ENCODE results near the gene UROS.

The UROS gene

GRCh38 chr10:125778556-125778955 lies 44.5 kb downstream of the UROS start (continued):
- TF ChIP-seq ZNF513 (tag by site-specific recombination; IDR thresholded peaks at IDR 0.05): no peak
- no peak for TF ChIP-seq ZNF214 (tag by site-specific recombination; IDR thresholded peaks at IDR 0.05; ENCODE audit: borderline replicate concordance)
- no peak for TF ChIP-seq ZNF394 (tag by site-specific recombination; IDR thresholded peaks at IDR 0.05; ENCODE audit: borderline replicate concordance)
- no peak for TF ChIP-seq ZNF626 (tag by site-specific recombination; IDR thresholded peaks at IDR 0.05)
- TF ChIP-seq ZNF843 (tag by site-specific recombination; IDR thresholded peaks at IDR 0.05): no peak
- no peak for TF ChIP-seq ZNF138 (tag by site-specific recombination; IDR thresholded peaks at IDR 0.05; ENCODE audit: borderline replicate concordance)

- Histone ChIP-seq H3K4me1 (ENCODE audit: control insufficient read depth, insufficient read depth, low read length) (no peaks in the 10 kb centered on the region), H3K9me3 (ENCODE audit: control insufficient read depth, insufficient read depth, low read depth, low read length) (no peaks in the 10 kb centered on the region), H3K4me3 (ENCODE audit: low read depth, low read length) (no peak overlapping the region), H3K36me3 (ENCODE audit: control insufficient read depth in 2 of 2, insufficient read depth in 1 of 2, low read length in 2 of 2) (no peaks in the 10 kb centered on the region), H3K27ac (ENCODE audit: extremely low read depth, low read depth, low read length) (no peak overlapping the region)
- POLR2A ChIA-PET: no interaction called here
- TF ChIP-seq MZF1 (tag by site-specific recombination; IDR thresholded peaks at IDR 0.05; ENCODE audit: borderline replicate concordance) (no peak), ZFP69B (tag by site-specific recombination; IDR thresholded peaks at IDR 0.05) (no peak), KLF8 (tag by site-specific recombination; IDR thresholded peaks at IDR 0.05) (no peak), MYNN (tag by site-specific recombination; IDR thresholded peaks at IDR 0.05; ENCODE audit: borderline replicate concordance) (no peak), ZNF248 (tag by site-specific recombination; IDR thresholded peaks at IDR 0.05) (no peak), KLF17 (tag by site-specific recombination; IDR thresholded peaks at IDR 0.05) (no peak), ZNF146 (tag by site-specific recombination; IDR thresholded peaks at IDR 0.05) (no peak), PBX3 (CRISPR knock-in tag; IDR thresholded peaks at IDR 0.05) (no peak), ZBTB21 (tag by site-specific recombination; IDR thresholded peaks at IDR 0.05) (no peak), ZNF223 (tag by site-specific recombination; IDR thresholded peaks at IDR 0.05) (no peak), ZFP41 (tag by site-specific recombination; IDR thresholded peaks at IDR 0.05; ENCODE audit: borderline replicate concordance) (no peak), ZNF792 (tag by site-specific recombination; IDR thresholded peaks at IDR 0.05) (no peak), ZBTB17 (tag by site-specific recombination; IDR thresholded peaks at IDR 0.05) (no peak), ZNF560 (tag by site-specific recombination; IDR thresholded peaks at IDR 0.05; ENCODE audit: borderline replicate concordance) (no peak), ZNF155 (tag by site-specific recombination; IDR thresholded peaks at IDR 0.05) (no peak), ZNF518A (tag by site-specific recombination; conservative IDR thresholded peaks at IDR 0.05; ENCODE audit: low read depth) (no peak)
- CTCF ChIA-PET: interaction anchor here (0.5 kb wide), 1 partner anchor 1918 kb away, joined by 3 read pairs; no protein-coding TSS in a partner anchor
Measured at GRCh38 chr10:125777806-125778205, 45.3 kb downstream of the UROS start.
